Measurements from ENCODE around the gene ARPC5L.

ARPC5L gene

GRCh38 chr9:124818431-124819281 lies 43.3 kb upstream of the ARPC5L start:
- TF ChIP-seq CTCF (conservative IDR thresholded peaks at IDR 0.05), result no peak
- no peak overlapping the region for H3K27ac ChIP-seq

- no peak for TF ChIP-seq CTCF (conservative IDR thresholded peaks at IDR 0.05)
- H3K27ac ChIP-seq, result no peak overlapping the region
These were observed 41.0 kb upstream of the ARPC5L start for GRCh38 chr9:124820698-124821623.

GRCh38 chr9:124828489-124829333 lies 33.2 kb upstream of the ARPC5L start:
- TF ChIP-seq CTCF (conservative IDR thresholded peaks at IDR 0.05), result no peak
- no peak overlapping the region for H3K27ac ChIP-seq

GRCh38 chr9:124829334-124829669 lies 32.6 kb upstream of the ARPC5L start:
- H3K27ac ChIP-seq, result no peak overlapping the region
- TF ChIP-seq CTCF (conservative IDR thresholded peaks at IDR 0.05), result no peak

- TF ChIP-seq CTCF (conservative IDR thresholded peaks at IDR 0.05), result no peak
- no peak overlapping the region for H3K27ac ChIP-seq
These were observed 31.3 kb upstream of the ARPC5L start for GRCh38 chr9:124830593-124830992.

GRCh38 chr9:124831642-124832364 lies 30.1 kb upstream of the ARPC5L start:
- no peak overlapping the region for H3K27ac ChIP-seq
- TF ChIP-seq CTCF (conservative IDR thresholded peaks at IDR 0.05), result no peak
